Retina (tissue), 1 donor: ENCODE data around the gene NMRK2.

Source experiments
- DNase-seq: peaks from one replicate; pipeline ENCODE4 v3.0.0-alpha.2; 2016

The NMRK2 gene

GRCh38 chr19:3981736-3982681, 49.1 kb downstream of the NMRK2 start:
- no peak for DNase-seq

DNA sequence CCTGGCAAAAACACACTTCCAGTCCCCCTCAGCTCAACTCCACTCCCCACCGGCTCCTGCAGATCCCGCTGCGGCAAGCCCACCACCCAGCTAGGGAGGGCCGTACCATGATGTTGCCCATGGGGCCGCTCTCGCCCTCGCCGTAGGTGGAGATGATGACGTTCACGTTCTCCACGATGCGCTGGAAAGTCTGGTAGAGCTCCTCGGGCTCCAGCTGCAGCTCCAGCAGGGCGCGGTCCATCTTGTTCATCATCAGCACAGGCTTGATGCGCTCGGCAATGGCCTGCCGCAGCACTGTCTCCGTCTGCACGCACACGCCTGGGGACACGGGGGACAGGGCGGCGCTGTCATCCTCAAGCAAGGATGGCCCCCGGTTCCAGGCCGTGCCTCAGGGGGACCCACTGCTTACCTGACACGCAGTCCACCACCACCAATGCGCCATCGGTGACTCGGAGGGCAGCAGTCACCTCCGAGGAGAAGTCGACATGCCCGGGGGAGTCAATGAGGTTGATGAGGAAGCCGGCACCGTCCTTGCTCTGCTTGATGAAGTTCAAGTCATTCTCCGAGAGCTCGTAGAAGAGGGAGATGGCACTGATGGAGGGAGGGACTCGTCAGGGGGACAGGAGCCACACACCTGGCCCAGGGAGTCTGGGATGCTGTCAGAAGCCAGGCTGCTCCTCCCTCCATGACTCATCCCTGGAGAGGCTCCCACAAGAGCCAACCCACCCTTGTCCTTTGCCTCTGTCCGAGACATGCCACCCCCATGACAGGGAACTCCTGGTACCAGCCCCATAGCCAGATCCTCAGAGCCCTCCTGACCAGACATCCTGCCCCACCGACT, 50.1 kb downstream of the NMRK2 start:
- DNase-seq, result no peak

DNA sequence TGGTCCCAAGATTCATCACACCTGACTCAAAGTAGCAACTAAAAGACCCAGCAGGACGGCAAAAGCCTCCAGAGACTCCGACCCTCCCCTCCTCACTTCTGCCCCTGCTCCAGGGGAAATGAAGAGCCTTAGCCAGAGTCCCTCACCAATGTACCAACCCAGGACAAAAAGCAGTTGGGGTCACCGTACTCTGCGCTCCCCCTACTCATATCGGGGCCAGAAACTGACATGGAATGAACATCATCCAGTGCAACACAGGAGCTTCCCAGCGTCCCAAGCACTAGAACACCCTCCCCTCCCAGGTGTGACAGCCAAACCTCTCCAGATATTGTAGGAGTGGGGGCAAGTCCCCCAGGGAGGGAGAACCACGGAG, 50.7 kb downstream of the NMRK2 start:
- DNase-seq, result no peak

DNA sequence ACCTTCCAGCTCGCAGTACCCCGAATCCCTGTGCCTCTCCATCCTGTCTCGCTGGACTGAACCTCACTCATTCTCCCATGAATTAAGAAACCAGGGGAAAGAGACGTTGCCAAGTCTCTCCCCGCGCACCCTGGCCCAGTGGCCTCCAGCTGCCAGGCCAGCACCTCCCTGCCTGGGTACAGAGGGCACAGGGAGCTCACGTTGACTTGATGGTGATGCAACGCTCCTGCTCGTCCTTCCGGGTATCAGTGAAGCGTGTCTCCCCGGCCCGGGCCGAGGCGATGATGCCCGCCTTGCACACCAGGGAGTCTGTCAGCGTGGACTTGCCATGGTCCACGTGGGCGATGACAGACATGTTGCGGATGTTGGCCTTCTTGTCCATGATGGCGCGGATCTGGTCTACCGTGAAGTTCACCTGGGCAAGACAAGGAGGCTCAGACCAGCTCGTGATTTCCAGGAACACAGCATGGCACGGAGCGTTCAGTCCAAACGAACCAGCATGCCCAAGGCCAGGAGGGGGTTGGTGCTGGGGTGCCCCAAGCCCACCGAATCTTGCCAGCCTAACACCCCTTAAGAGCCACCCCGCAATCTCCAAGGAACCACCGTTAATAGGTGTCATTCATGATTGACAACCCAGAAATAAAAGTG, 51.2 kb downstream of the NMRK2 start:
- no peak for DNase-seq

GRCh38 chr19:3984584-3984907, 51.7 kb downstream of the NMRK2 start:
- DNase-seq, result peak; percentile 22

GRCh38 chr19:3984908-3985642, 52.2 kb downstream of the NMRK2 start, which contains the start of gene EEF2:
Gene EEF2, minus strand, starts transcription at chr19:3985463. Its CDS starts 83 bp downstream, at chr19:3985380.
- DNase-seq, result peak; percentile 98

DNA sequence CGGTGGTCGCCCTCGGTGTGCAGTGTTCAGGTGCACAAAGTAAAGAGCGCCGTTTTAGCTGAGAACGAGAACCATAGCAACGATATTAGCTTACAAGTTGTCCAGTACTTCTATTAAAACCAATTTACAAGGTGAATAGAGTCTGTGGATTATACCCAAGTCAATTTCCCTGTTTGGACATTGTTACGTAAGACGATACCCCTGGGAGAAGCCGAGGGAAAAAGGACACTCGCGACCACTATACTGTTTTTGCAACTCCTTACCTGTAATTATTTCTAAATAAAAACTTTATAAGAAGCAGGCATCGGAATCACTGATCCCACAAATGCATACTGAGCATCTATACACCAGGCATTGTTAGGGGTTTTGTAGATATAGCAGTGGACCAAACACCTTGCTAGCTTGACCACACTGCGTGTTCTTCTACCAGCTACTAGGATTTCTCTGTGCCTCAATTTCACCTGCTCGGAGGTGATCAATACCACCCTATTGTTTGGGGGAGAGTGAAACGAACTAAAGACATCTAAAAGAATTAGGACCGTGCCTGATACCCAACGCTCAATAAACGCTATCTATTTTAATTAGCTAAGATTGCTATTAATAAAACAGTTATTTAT, 52.9 kb downstream of the NMRK2 start:
- DNase-seq, result no peak

GRCh38 chr19:3986260-3987041, 53.6 kb downstream of the NMRK2 start:
- DNase-seq, result peak; percentile 57

- peak; percentile 93 for DNase-seq
Observed at GRCh38 chr19:3987619-3988371, 54.9 kb downstream of the NMRK2 start.

GRCh38 chr19:3990815-3991117, 57.9 kb downstream of the NMRK2 start:
- no peak for DNase-seq
